ENCODE measurements around the gene SLC25A15.

Gene SLC25A15

GRCh38 chr13:40812102-40812501 lies 22.7 kb downstream of the SLC25A15 start:
- CTCF ChIA-PET = no interaction called here
- POLR2A ChIA-PET = no interaction called here
- TF ChIP-seq ZNF184 (tag by site-specific recombination; IDR thresholded peaks at IDR 0.05) (no peak), ZNF280C (tag by site-specific recombination; IDR thresholded peaks at IDR 0.05) (no peak)
- no peaks in the 10 kb centered on the region for H3K4me1 ChIP-seq (ENCODE audit: control insufficient read depth, insufficient read depth, low read length)
- H3K9me3 ChIP-seq (ENCODE audit: control insufficient read depth, insufficient read depth, low read depth, low read length) = no peaks in the 10 kb centered on the region
- H3K4me3 ChIP-seq (ENCODE audit: low read depth, low read length) = no peak overlapping the region
- no peak overlapping the region for H3K27ac ChIP-seq (ENCODE audit: extremely low read depth, low read depth, low read length)
- H3K36me3 ChIP-seq (ENCODE audit: control insufficient read depth in 2 of 2, insufficient read depth in 1 of 2, low read length in 2 of 2) = peaks cover 0 to 36% of the 10 kb centered on the region in 2 experiments; a peak in 2 of 3 replicates

GRCh38 chr13:40812724-40813445 lies 23.5 kb downstream of the SLC25A15 start:
- H3K27ac ChIP-seq (ENCODE audit: extremely low read depth, low read depth, low read length) = no peak overlapping the region
- peaks cover 0 to 28% of the 10 kb centered on the region in 2 experiments; a peak in 2 of 3 replicates for H3K36me3 ChIP-seq (ENCODE audit: control insufficient read depth in 2 of 2, insufficient read depth in 1 of 2, low read length in 2 of 2)
- H3K9me3 ChIP-seq (ENCODE audit: control insufficient read depth, insufficient read depth, low read depth, low read length) = no peaks in the 10 kb centered on the region
- no peaks in the 10 kb centered on the region for H3K4me1 ChIP-seq (ENCODE audit: control insufficient read depth, insufficient read depth, low read length)
- TF ChIP-seq PRDM2 (tag by site-specific recombination; IDR thresholded peaks at IDR 0.05; ENCODE audit: borderline replicate concordance) (no peak), ZNF704 (tag by site-specific recombination; IDR thresholded peaks at IDR 0.05) (no peak), ZNF423 (tag by site-specific recombination; IDR thresholded peaks at IDR 0.05) (no peak), ZNF561 (tag by site-specific recombination; IDR thresholded peaks at IDR 0.05; ENCODE audit: borderline replicate concordance) (no peak), AEBP2 (tag by site-specific recombination; IDR thresholded peaks at IDR 0.05; ENCODE audit: borderline replicate concordance) (no peak), SCRT1 (tag by site-specific recombination; IDR thresholded peaks at IDR 0.05; ENCODE audit: borderline replicate concordance) (no peak), ZBTB26 (tag by site-specific recombination; optimal IDR thresholded peaks at IDR 0.05) (no peak)
- no peak overlapping the region for H3K4me3 ChIP-seq (ENCODE audit: low read depth, low read length)
- ChIA-PET POLR2A (no interaction called here), CTCF (interaction anchor here (0.5 kb wide), 1 partner anchor 1460 kb away, joined by 4 read pairs; no protein-coding TSS in a partner anchor)
